Osteoblast (primary cell): ENCODE measurements around the gene PHF11. TPM values are rescaled to one million over a fixed set of nuclear protein-coding genes. Genes with fewer than 3 reads are reported as not detected.
A peak's percentile ranks its signal among the peaks of the same experiment; 100 is the strongest.

ENCODE experiments used
- DNase-seq: peaks from one replicate; pipeline ENCODE4 v3.0.0; 2011; ENCODE audit warnings: low spot score, mixed read lengths; ENCODE audit not compliant: insufficient read length; ENCODE audit errors: missing footprints
- H2AFZ ChIP-seq: 2 replicates; pipeline ENCODE4 v1.6.0; 2011; ENCODE audit warnings: mild to moderate bottlenecking, low read length
- H3K27ac ChIP-seq: 2 replicates; pipeline ENCODE4 v1.5.1; 2011; ENCODE audit warnings: mild to moderate bottlenecking, low read depth, low read length, moderate library complexity
- H3K27me3 ChIP-seq: 2 replicates; pipeline ENCODE4 v1.6.0; 2012; ENCODE audit warnings: mild to moderate bottlenecking, control low read depth, inconsistent platforms, low read length, moderate library complexity; ENCODE audit not compliant: insufficient read depth
- H3K36me3 ChIP-seq: 2 replicates; pipeline ENCODE4 v1.5.1; 2011; ENCODE audit warnings: mild to moderate bottlenecking, low read length, control low read depth, moderate library complexity; ENCODE audit not compliant: insufficient read depth
- H3K4me1 ChIP-seq: 2 replicates; pipeline ENCODE4 v1.5.1; 2011; ENCODE audit warnings: mild to moderate bottlenecking, low read length, control low read depth, moderate library complexity; ENCODE audit not compliant: insufficient read depth
- H3K4me2 ChIP-seq: 2 replicates; pipeline ENCODE4 v1.6.0; 2011; ENCODE audit warnings: mild to moderate bottlenecking, low read length; ENCODE audit not compliant: insufficient read depth
- H3K4me3 ChIP-seq: fragments of 200-600 bp; sonication (generic); 3 replicates; pipeline ENCODE4 v1.5.1; 2012; ENCODE audit warnings: mild to moderate bottlenecking, low read length, inconsistent platforms; ENCODE audit not compliant: insufficient read depth
- H3K79me2 ChIP-seq: 2 replicates; pipeline ENCODE4 v1.6.0; 2012; ENCODE audit warnings: mild to moderate bottlenecking, low read length, control low read depth, inconsistent platforms; ENCODE audit not compliant: insufficient read depth
- H3K9me3 ChIP-seq: 2 replicates; pipeline ENCODE4 v1.5.1; 2011; ENCODE audit warnings: low read depth, low read length, control low read depth
- H4K20me1 ChIP-seq: 2 replicates; pipeline ENCODE4 v1.6.0; 2012; ENCODE audit warnings: mild to moderate bottlenecking, low read length, control low read depth; ENCODE audit not compliant: insufficient read depth
- total RNA-seq: library from RNA; depleted of rRNA; stranded (reverse); fragments of >200 nt; gene quantifications from 2 replicates; pipeline ENCODE4 v1.2.3, GENCODE V29; 2012
- TF ChIP-seq, protein P1 (sequence below): IDR thresholded peaks from 2 replicates; pipeline ENCODE4 v1.5.1; 2011; ENCODE audit warnings: mild to moderate bottlenecking, low read depth, low read length, moderate library complexity; ENCODE audit errors: extremely low read depth

Gene PHF11
- total RNA-seq, 1 donor = 29.7 TPM

- Histone ChIP-seq H2AFZ (no peak overlapping the region), H3K27ac (no peak overlapping the region), H3K4me2 (no peak overlapping the region), H3K27me3 (no peaks in the 10 kb centered on the region), H3K4me1 (no peaks in the 10 kb centered on the region), H3K36me3 (peaks cover 29% of the 10 kb centered on the region), H3K4me3 (no peak overlapping the region), H3K79me2 (no peaks in the 10 kb centered on the region), H3K9me3 (no peaks in the 10 kb centered on the region), H4K20me1 (no peaks in the 10 kb centered on the region)
- TF ChIP-seq, protein P1, sequence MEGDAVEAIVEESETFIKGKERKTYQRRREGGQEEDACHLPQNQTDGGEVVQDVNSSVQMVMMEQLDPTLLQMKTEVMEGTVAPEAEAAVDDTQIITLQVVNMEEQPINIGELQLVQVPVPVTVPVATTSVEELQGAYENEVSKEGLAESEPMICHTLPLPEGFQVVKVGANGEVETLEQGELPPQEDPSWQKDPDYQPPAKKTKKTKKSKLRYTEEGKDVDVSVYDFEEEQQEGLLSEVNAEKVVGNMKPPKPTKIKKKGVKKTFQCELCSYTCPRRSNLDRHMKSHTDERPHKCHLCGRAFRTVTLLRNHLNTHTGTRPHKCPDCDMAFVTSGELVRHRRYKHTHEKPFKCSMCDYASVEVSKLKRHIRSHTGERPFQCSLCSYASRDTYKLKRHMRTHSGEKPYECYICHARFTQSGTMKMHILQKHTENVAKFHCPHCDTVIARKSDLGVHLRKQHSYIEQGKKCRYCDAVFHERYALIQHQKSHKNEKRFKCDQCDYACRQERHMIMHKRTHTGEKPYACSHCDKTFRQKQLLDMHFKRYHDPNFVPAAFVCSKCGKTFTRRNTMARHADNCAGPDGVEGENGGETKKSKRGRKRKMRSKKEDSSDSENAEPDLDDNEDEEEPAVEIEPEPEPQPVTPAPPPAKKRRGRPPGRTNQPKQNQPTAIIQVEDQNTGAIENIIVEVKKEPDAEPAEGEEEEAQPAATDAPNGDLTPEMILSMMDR = no peak
- peak; percentile 31 for DNase-seq
Measured at GRCh38 chr13:49550942-49551644, 55.3 kb downstream of the PHF11 start.

GRCh38 chr13:49553888-49554287 lies 58.1 kb downstream of the PHF11 start:
- TF ChIP-seq, protein P1 = no peak

DNA sequence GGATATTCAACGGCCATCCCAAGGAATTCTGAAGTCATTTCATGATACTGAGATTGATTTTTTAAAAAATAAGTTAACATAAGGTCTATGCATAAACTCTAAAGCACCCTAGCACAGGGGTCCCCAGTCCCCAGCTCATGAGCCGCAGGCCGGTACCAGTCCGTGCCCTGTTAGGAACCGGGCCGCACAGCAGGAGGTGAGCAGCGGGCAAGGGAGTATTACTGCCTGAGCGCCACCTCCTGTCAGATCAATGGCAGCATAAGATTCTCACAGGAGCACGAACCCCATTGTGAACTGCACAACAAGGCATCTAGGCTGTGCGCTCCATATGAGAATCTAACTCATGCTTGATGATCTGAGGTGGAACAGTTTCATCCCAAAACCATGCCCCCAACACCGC lies 58.6 kb downstream of the PHF11 start:
- DNase-seq = no peak
- no peak overlapping the region for H3K4me2 ChIP-seq
- H2AFZ ChIP-seq = no peak overlapping the region
- H3K36me3 ChIP-seq = peaks cover 22% of the 10 kb centered on the region
- TF ChIP-seq, protein P1 = no peak
- no peaks in the 10 kb centered on the region for H3K9me3 ChIP-seq
- no peaks in the 10 kb centered on the region for H4K20me1 ChIP-seq
- no peaks in the 10 kb centered on the region for H3K79me2 ChIP-seq
- no peak overlapping the region for H3K4me3 ChIP-seq
- H3K27me3 ChIP-seq = no peaks in the 10 kb centered on the region
- no peak overlapping the region for H3K27ac ChIP-seq
- H3K4me1 ChIP-seq = no peaks in the 10 kb centered on the region

More at GRCh38 chr13:49553888-49554287, 58.1 kb downstream of the PHF11 start:
- Histone ChIP-seq H3K27ac (no peak overlapping the region), H3K36me3 (peaks cover 19% of the 10 kb centered on the region), H4K20me1 (no peaks in the 10 kb centered on the region), H3K9me3 (no peaks in the 10 kb centered on the region), H3K4me3 (no peak overlapping the region), H3K4me2 (no peak overlapping the region), H3K4me1 (no peaks in the 10 kb centered on the region), H3K79me2 (no peaks in the 10 kb centered on the region), H2AFZ (no peak overlapping the region), H3K27me3 (no peaks in the 10 kb centered on the region)
- no peak for DNase-seq

- H3K27ac ChIP-seq = no peak overlapping the region
- no peak overlapping the region for H2AFZ ChIP-seq
- no peak overlapping the region for H3K4me2 ChIP-seq
- H4K20me1 ChIP-seq = no peaks in the 10 kb centered on the region
- no peaks in the 10 kb centered on the region for H3K27me3 ChIP-seq
- no peaks in the 10 kb centered on the region for H3K9me3 ChIP-seq
- no peaks in the 10 kb centered on the region for H3K79me2 ChIP-seq
- H3K36me3 ChIP-seq = peaks cover 14% of the 10 kb centered on the region
- H3K4me3 ChIP-seq = no peak overlapping the region
- H3K4me1 ChIP-seq = peaks cover 14% of the 10 kb centered on the region
- DNase-seq = no peak
- TF ChIP-seq, protein P1 = no peak
Measured at GRCh38 chr13:49559006-49559405, 63.3 kb downstream of the PHF11 start.
